ENCODE results near the gene NAPEPLD.
"Not testable (repeated sequence)": the region's sequence is repeated elsewhere in the genome, so short reads cannot be mapped to it uniquely, and the experiment has no call there.

NAPEPLD gene

DNA sequence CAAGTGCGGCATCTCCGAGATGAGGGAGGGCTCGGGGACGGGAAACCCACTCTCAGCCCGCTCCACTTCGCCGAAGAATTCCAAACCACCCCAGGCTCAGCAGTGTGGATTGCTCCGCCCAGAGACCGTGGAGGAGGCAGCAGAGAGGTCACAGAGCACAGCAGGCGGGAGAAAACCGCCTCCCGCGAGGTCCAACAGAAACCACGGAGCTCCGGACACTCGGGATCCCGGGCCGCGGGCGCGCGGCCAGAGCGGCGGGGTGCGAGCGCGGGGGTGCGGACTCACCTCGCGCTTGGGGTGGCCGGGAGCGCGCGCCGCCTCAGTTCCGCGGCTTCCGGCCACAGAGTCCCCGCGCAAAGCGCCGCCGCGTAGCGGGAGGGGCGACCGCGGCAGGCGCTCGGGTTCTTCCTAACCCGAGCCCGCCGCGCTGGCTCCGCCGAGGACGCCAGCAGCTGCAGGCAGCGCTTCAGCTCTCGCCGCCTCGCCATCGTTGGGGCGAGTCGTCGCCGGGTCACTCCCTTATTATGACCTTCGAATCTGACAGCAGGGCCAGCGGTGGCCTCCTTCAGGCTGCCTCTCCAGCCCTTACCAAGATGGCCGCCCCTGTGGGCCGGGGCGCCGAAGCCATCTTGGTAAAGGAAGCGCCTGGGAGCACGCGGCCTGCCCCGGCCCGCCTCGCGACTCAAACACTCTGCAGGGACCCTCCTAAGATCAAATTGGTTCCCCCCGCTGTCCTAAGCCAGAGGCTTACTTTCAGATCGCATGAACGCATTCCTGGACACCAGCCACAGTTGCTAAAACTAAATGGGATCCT lies at the start of gene NAPEPLD:
NAPEPLD (minus strand) TSS at position 106 of the 814 bp plus-strand sequence. CDS start 20,323 bp downstream, outside the sequence.
- peak; percentile 89 for ATAC-seq
- H3K4me1 Mint-ChIP-seq = peaks cover 33% of the 10 kb centered on the region
- peak within 1 kb of the TSS; percentile 98 for H3K27ac Mint-ChIP-seq

DNA sequence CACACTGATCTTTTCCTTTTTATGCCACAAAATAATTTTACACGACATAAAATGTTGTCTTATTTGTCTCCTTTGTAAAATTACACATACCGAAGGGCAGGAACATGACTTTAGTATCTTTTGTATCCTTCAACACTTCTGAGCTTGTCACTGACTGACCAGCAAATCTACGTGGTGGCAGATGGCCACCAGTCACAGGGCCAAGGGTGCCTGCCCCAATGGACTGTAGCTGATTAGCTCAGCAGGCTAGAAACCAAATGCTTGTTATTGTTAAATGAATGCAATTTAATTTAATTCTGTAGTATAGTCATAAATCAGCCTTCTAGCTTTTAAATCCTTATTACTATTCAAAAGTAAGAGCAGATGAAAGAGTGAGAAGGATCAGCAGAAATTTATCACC lies 49.2 kb upstream of the NAPEPLD start:
- H3K4me1 Mint-ChIP-seq; DNase-seq (ENCODE audit: low spot score in 2 of 2); ATAC-seq: not testable (repeated sequence)

More for the DNA sequence above, at the start of gene NAPEPLD:
- Mint-ChIP-seq H3K36me3 (peaks cover 6% of the 10 kb centered on the region), H3K4me3 (peak within 1 kb of the TSS; percentile 90), H3K9me3 (no peaks in the 10 kb centered on the region)
- DNase-seq (ENCODE audit: low spot score in 2 of 2) = peak; percentile 61 to 88

DNA sequence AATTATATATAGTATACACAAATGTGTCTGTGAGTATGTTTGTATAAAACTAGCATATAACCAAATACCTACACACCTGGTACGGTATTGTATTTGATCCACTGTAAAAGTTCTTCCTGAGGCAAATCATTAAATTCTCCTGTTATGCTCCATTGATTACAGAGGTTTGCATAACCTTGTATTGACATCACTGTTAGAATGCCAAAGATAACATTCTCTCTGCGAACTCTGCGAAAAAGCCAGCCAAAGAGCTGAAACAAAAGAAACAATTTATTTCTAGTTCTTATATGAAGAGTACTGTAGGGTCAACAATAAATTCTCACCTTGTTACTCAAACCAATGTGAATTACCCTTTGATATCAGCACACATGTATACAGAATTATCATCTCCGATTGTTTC lies 46.5 kb upstream of the NAPEPLD start:
- H3K4me3 Mint-ChIP-seq; H3K4me1 Mint-ChIP-seq; H3K9me3 Mint-ChIP-seq; H3K36me3 Mint-ChIP-seq; DNase-seq (ENCODE audit: low spot score in 2 of 2); H3K27ac Mint-ChIP-seq; ATAC-seq: not testable (repeated sequence)

More for the DNA sequence above, 49.2 kb upstream of the NAPEPLD start:
- not testable (repeated sequence) for H3K9me3 Mint-ChIP-seq, H3K4me3 Mint-ChIP-seq, H3K27ac Mint-ChIP-seq, H3K36me3 Mint-ChIP-seq

GRCh38 chr7:103172415-103173146 lies 23.7 kb upstream of the NAPEPLD start:
- peak; percentile 32 for ATAC-seq

GRCh38 chr7:103171695-103172414 lies 23.0 kb upstream of the NAPEPLD start:
- not testable (repeated sequence) for H3K4me3 Mint-ChIP-seq, ATAC-seq, H3K36me3 Mint-ChIP-seq

More at GRCh38 chr7:103172415-103173146, 23.7 kb upstream of the NAPEPLD start:
- not testable (repeated sequence) for H3K4me1 Mint-ChIP-seq; H3K36me3 Mint-ChIP-seq; DNase-seq (ENCODE audit: low spot score in 2 of 2); H3K27ac Mint-ChIP-seq; H3K4me3 Mint-ChIP-seq; H3K9me3 Mint-ChIP-seq

GRCh38 chr7:103166921-103167544 lies 18.1 kb upstream of the NAPEPLD start:
- H3K36me3 Mint-ChIP-seq; ATAC-seq; H3K4me3 Mint-ChIP-seq; H3K9me3 Mint-ChIP-seq; H3K4me1 Mint-ChIP-seq; DNase-seq (ENCODE audit: low spot score in 2 of 2); H3K27ac Mint-ChIP-seq: not testable (repeated sequence)

More at GRCh38 chr7:103171695-103172414, 23.0 kb upstream of the NAPEPLD start:
- not testable (repeated sequence) for H3K9me3 Mint-ChIP-seq; DNase-seq (ENCODE audit: low spot score in 2 of 2); H3K4me1 Mint-ChIP-seq; H3K27ac Mint-ChIP-seq

- H3K4me3 Mint-ChIP-seq; H3K27ac Mint-ChIP-seq; H3K36me3 Mint-ChIP-seq; H3K4me1 Mint-ChIP-seq; DNase-seq (ENCODE audit: low spot score in 2 of 2); H3K9me3 Mint-ChIP-seq; ATAC-seq: not testable (repeated sequence)
Observed at GRCh38 chr7:103163087-103163825, 14.4 kb upstream of the NAPEPLD start.

DNA sequence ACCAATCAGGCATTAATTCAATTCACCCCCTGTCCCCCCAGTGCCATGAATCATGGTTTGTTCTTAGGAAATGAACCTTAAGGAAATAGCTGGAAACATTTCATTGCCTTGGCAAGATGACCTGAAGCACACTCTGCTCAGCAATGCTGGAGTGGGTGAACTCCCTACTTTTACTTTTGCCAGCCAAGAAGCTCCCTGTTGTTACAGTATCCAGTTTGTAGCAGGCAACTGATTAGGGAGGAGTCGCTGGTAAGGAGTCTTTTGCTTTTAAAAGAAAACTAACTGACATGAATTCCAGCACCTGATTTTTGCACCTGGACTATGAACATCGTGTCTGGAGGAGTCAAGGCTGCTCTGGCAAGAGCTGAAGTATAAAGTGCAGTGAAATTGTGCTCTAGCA lies 13.7 kb upstream of the NAPEPLD start:
- H3K27ac Mint-ChIP-seq; H3K9me3 Mint-ChIP-seq; DNase-seq (ENCODE audit: low spot score in 2 of 2); H3K4me3 Mint-ChIP-seq; H3K36me3 Mint-ChIP-seq; ATAC-seq: not testable (repeated sequence)
- peaks cover 12% of the 10 kb centered on the region for H3K4me1 Mint-ChIP-seq

DNA sequence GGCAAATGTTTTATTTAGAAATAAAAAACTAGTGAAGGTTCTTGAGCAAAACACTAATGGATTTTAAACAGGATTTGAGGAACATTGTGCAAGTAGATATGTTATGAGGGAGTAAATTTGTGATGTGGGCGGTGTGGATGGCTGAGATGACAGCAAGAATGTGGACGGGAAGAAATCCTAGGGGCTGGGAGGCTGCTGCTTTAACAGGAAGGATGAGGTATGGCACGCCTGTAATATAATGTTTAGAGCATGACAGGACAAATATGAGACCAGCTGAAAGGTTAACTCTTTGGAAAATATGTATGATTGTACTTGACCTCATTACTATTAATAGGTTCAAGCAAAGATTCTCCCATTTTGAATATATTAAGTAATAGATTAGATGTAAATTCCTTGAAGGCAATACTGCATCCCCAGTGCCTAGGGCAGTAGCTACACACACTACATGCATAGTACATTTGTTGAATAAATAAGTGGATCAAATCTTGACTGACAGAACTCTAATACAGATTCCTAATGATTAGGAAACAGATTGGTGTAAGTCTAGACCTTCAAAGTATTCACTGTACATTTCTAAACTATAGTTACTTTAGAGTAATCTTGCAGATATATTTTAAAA lies 13.2 kb upstream of the NAPEPLD start:
- not testable (repeated sequence) for H3K9me3 Mint-ChIP-seq; DNase-seq (ENCODE audit: low spot score in 2 of 2); H3K27ac Mint-ChIP-seq; H3K4me3 Mint-ChIP-seq; H3K36me3 Mint-ChIP-seq; ATAC-seq
- peaks cover 12% of the 10 kb centered on the region for H3K4me1 Mint-ChIP-seq

GRCh38 chr7:103159072-103159471 lies 10.2 kb upstream of the NAPEPLD start:
- Mint-ChIP-seq H3K4me1 (peaks cover 21% of the 10 kb centered on the region), H3K27ac (peak overlapping the region; percentile 50)
- ATAC-seq = peak; percentile 57
- not testable (repeated sequence) for H3K9me3 Mint-ChIP-seq; H3K4me3 Mint-ChIP-seq; H3K36me3 Mint-ChIP-seq; DNase-seq (ENCODE audit: low spot score in 2 of 2)

DNA sequence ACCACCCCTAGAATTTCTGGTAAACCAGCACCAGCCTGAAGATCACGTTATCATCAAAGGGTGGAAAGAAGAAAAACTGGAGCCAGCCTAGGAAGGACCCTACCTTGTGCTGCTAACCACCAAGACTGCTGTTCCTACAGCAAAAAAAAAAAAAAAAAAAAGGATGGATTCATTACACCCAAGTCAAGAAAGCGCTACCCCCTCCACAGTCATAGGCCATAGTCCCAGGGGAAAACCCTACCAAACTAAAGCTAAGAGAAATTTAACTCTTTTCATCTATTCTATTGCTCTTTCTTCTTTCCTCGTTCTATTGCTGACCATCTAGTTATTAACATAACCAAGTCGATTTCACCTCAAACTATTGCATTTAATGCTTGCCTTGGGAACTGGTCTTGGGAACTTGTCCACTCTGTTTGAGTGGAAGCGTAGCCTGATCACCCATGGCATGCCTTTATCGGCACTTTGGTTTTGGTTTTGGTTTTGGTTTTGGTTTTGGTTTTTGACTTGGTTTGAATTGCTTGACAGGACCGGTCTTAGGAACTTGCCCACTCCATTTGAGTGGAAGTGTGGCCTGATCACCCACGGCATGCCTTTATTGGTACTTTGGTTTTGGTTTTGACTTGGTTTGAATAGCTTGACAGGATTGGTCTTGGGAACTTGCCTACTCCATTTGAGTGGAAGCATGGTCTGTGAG lies 6.6 kb upstream of the NAPEPLD start:
- H3K4me1 Mint-ChIP-seq = peaks cover 34% of the 10 kb centered on the region
- H3K36me3 Mint-ChIP-seq, H3K9me3 Mint-ChIP-seq: not testable (repeated sequence)
- peak overlapping the region; percentile 89 for H3K27ac Mint-ChIP-seq
- ATAC-seq (peak; percentile 61), DNase-seq (ENCODE audit: low spot score in 2 of 2) (peak in 1 of 2 donors; percentile 60)
- H3K4me3 Mint-ChIP-seq = peak overlapping the region; percentile 71

- peaks cover 6% of the 10 kb centered on the region for H3K36me3 Mint-ChIP-seq
- no peak overlapping the region for H3K27ac Mint-ChIP-seq
- peaks cover 32% of the 10 kb centered on the region for H3K4me1 Mint-ChIP-seq
- H3K9me3 Mint-ChIP-seq = no peaks in the 10 kb centered on the region
- H3K4me3 Mint-ChIP-seq = no peak overlapping the region
- ATAC-seq (no peak), DNase-seq (ENCODE audit: low spot score in 2 of 2) (no peak)
Observed at GRCh38 chr7:103154042-103154441, 5.1 kb upstream of the NAPEPLD start.

DNA sequence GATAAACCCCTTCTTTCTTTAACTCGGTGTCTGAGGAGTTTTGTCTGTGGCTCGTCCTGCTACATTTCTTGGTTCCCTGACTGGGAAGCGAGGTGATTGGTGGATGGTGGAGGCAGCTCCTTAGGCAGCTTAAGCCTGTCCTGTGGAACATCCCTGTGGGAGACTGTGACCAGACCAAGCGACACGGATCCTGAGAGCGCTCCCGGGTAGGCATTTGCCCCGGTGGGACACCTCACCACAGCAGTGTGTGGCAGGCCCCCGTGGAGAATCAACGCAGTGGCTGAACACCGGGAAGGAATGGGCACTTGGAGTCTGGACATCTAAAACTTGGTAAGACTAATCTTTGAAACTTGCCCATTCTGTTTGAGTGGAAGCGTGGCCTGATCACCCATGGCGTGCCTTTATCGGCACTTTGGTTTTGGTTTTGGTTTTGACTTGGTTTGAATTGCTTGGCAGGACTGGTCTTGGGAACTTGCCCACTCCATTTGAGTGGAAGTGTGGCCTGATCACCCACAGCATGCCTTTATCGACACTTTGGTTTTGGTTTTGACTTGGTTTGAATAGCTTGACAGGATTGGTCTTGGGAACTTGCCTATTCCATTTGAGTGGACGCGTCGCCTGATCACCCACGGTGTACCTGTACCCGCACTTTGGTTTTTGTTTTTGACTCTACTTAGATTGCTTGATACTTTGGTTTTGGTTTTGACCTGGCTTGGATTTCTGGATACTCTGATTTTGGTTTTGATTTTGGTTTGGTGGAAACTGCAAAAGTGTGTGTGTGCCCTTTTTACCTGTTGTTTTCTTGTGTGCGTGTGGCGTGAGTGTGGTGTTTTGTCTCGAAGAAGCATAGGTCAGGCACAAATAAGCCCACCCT lies 4.1 kb upstream of the NAPEPLD start:
- not testable (repeated sequence) for H3K4me3 Mint-ChIP-seq; DNase-seq (ENCODE audit: low spot score in 2 of 2); H3K9me3 Mint-ChIP-seq; ATAC-seq
- peak overlapping the region; percentile 43 for H3K27ac Mint-ChIP-seq
- peaks cover 31% of the 10 kb centered on the region for H3K4me1 Mint-ChIP-seq
- peaks cover 11% of the 10 kb centered on the region for H3K36me3 Mint-ChIP-seq
